ENCODE results near the gene LMTK2. TPM values are rescaled to one million over a fixed set of nuclear protein-coding genes. Genes with fewer than 3 reads are reported as not detected.

LMTK2 gene
- total RNA-seq, 1 experiment from 2014 or later, result 37.1 TPM

- Histone ChIP-seq H3K27me3 (ENCODE audit: insufficient read depth, low read depth) (no peaks in the 10 kb centered on the region), H3K9me2 (ENCODE audit: insufficient read depth) (no peaks in the 10 kb centered on the region), H3K79me2 (ENCODE audit: low read depth) (no peaks in the 10 kb centered on the region), H3K27ac (no peak overlapping the region), H3K9me3 (ENCODE audit: insufficient read depth, low read depth) (no peaks in the 10 kb centered on the region), H2AFZ (no peak overlapping the region), H4K20me1 (ENCODE audit: insufficient read depth) (no peaks in the 10 kb centered on the region), H3F3A (ENCODE audit: insufficient read depth, low read depth) (peaks cover 7% of the 10 kb centered on the region; the same call in 1 of the 2 replicates), H3K4me2 (no peak overlapping the region), H3K36me3 (ENCODE audit: low read depth) (no peaks in the 10 kb centered on the region), H3K4me1 (replicated peaks; ENCODE audit: insufficient read depth) (peaks cover 2% of the 10 kb centered on the region; the same call in 1 of the 2 replicates), H3K4me3 (no peak overlapping the region)
- CTCF ChIA-PET, result no interaction called here
- POLR2A ChIA-PET (ENCODE audit: unreplicated experiment), result no interaction called here
- intact Hi-C loops (cut with micrococcal nuclease; ENCODE audit: unreplicated experiment), result no loop called here
- no TSS peak for BruUV-seq (replicated peaks)
- TF ChIP-seq, protein P1, sequence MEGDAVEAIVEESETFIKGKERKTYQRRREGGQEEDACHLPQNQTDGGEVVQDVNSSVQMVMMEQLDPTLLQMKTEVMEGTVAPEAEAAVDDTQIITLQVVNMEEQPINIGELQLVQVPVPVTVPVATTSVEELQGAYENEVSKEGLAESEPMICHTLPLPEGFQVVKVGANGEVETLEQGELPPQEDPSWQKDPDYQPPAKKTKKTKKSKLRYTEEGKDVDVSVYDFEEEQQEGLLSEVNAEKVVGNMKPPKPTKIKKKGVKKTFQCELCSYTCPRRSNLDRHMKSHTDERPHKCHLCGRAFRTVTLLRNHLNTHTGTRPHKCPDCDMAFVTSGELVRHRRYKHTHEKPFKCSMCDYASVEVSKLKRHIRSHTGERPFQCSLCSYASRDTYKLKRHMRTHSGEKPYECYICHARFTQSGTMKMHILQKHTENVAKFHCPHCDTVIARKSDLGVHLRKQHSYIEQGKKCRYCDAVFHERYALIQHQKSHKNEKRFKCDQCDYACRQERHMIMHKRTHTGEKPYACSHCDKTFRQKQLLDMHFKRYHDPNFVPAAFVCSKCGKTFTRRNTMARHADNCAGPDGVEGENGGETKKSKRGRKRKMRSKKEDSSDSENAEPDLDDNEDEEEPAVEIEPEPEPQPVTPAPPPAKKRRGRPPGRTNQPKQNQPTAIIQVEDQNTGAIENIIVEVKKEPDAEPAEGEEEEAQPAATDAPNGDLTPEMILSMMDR (conservative IDR thresholded peaks at IDR 0.05), result no peak
- no peak for TF ChIP-seq EZH2 (IDR thresholded peaks at IDR 0.05; ENCODE audit: low read depth)
- DNase-seq, result no peak
Measured at GRCh38 chr7:98078197-98078870, 28.3 kb upstream of the LMTK2 start.

- ChIA-PET CTCF (no interaction called here), POLR2A (ENCODE audit: unreplicated experiment) (interaction anchor here (0.6 kb wide), 1 partner anchor 10 kb away, joined by 4 read pairs; no protein-coding TSS in a partner anchor)
- Histone ChIP-seq H3K9me2 (ENCODE audit: insufficient read depth) (no peaks in the 10 kb centered on the region), H3K27ac (no peak overlapping the region), H3K4me3 (no peak overlapping the region), H3K79me2 (ENCODE audit: low read depth) (no peaks in the 10 kb centered on the region), H3F3A (ENCODE audit: insufficient read depth, low read depth) (peaks cover 12% of the 10 kb centered on the region), H2AFZ (no peak overlapping the region), H3K4me2 (no peak overlapping the region), H3K9me3 (ENCODE audit: insufficient read depth, low read depth) (no peaks in the 10 kb centered on the region), H3K4me1 (replicated peaks; ENCODE audit: insufficient read depth) (peaks cover 19% of the 10 kb centered on the region), H4K20me1 (ENCODE audit: insufficient read depth) (no peaks in the 10 kb centered on the region), H3K27me3 (ENCODE audit: insufficient read depth, low read depth) (no peaks in the 10 kb centered on the region), H3K36me3 (ENCODE audit: low read depth) (no peaks in the 10 kb centered on the region)
- intact Hi-C loops (cut with micrococcal nuclease; ENCODE audit: unreplicated experiment), result no loop called here
- no TSS peak for BruUV-seq (replicated peaks)
- no peak for TF ChIP-seq EZH2 (IDR thresholded peaks at IDR 0.05; ENCODE audit: low read depth)
- TF ChIP-seq, protein P1 (conservative IDR thresholded peaks at IDR 0.05), result no peak
- DNase-seq, result no peak
Measured at GRCh38 chr7:98079891-98080648, 26.6 kb upstream of the LMTK2 start.

DNA sequence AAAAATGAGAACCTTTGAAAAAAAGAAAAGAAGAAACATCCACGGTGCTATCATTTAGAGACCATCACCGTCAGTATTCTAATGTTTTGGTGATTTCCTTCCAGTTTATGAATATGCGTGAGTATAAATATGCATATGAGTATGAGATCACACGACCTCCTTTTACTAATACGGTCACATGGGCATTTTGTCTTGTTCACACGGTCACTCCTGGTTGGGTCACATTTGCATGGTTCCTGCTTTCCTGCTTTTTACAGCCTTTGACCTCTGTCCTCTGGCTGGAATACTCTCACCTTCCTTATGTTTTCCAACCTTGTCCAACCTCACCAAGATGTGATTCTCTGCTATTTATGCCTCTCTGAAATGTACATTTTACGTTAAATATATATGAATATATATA lies 25.3 kb upstream of the LMTK2 start:
- Histone ChIP-seq H3K27ac (no peak overlapping the region), H3K4me1 (replicated peaks; ENCODE audit: insufficient read depth) (peaks cover 30% of the 10 kb centered on the region), H3K4me2 (no peak overlapping the region), H4K20me1 (ENCODE audit: insufficient read depth) (no peaks in the 10 kb centered on the region), H3K4me3 (no peak overlapping the region), H3K9me2 (ENCODE audit: insufficient read depth) (no peaks in the 10 kb centered on the region), H3F3A (ENCODE audit: insufficient read depth, low read depth) (peaks cover 23% of the 10 kb centered on the region), H2AFZ (no peak overlapping the region), H3K36me3 (ENCODE audit: low read depth) (no peaks in the 10 kb centered on the region), H3K79me2 (ENCODE audit: low read depth) (no peaks in the 10 kb centered on the region), H3K27me3 (ENCODE audit: insufficient read depth, low read depth) (no peaks in the 10 kb centered on the region), H3K9me3 (ENCODE audit: insufficient read depth, low read depth) (no peaks in the 10 kb centered on the region)
- ChIA-PET CTCF (no interaction called here), POLR2A (ENCODE audit: unreplicated experiment) (no interaction called here)
- intact Hi-C loops (cut with micrococcal nuclease; ENCODE audit: unreplicated experiment), result no loop called here
- BruUV-seq (replicated peaks), result no TSS peak
- no peak for DNase-seq
- TF ChIP-seq, protein P1 (conservative IDR thresholded peaks at IDR 0.05), result no peak
- TF ChIP-seq EZH2 (IDR thresholded peaks at IDR 0.05; ENCODE audit: low read depth), result no peak

Measured in PC-9 (cell line).